LNCaP clone FGC (cell line): ENCODE data around the gene CMSS1.

Source experiments
- DNase-seq: peaks from one replicate; pipeline ENCODE4 v3.0.0-alpha.2; 2011; ENCODE audit warnings: low read depth
- H3K4me3 ChIP-seq: 2 replicates; pipeline ENCODE4 v1.5.1; 2011; ENCODE audit warnings: mild to moderate bottlenecking, low read depth, low read length, control low read depth
- CTCF ChIP-seq: IDR thresholded peaks from 2 replicates; pipeline ENCODE4 v1.5.1; 2012; ENCODE audit warnings: mild to moderate bottlenecking; ENCODE audit not compliant: control insufficient read depth, insufficient read depth; ENCODE audit errors: extremely low read depth

CMSS1 gene

GRCh38 chr3:100123112-100123511, 305.4 kb downstream of the CMSS1 start:
- no peak overlapping the region for H3K4me3 ChIP-seq
- TF ChIP-seq CTCF = no peak
- DNase-seq = no peak

GRCh38 chr3:100124201-100124761, 306.6 kb downstream of the CMSS1 start:
- H3K4me3 ChIP-seq = no peak overlapping the region
- no peak for DNase-seq
- TF ChIP-seq CTCF = no peak

GRCh38 chr3:100125161-100125938, 307.7 kb downstream of the CMSS1 start:
- no peak for DNase-seq
- TF ChIP-seq CTCF = no peak
- H3K4me3 ChIP-seq = no peak overlapping the region

GRCh38 chr3:100127792-100128191, 310.1 kb downstream of the CMSS1 start:
- no peak for TF ChIP-seq CTCF
- no peak overlapping the region for H3K4me3 ChIP-seq
- DNase-seq = no peak

- H3K4me3 ChIP-seq = no peak overlapping the region
- no peak for DNase-seq
- TF ChIP-seq CTCF = no peak
These were observed 310.9 kb downstream of the CMSS1 start for GRCh38 chr3:100128565-100128964.

GRCh38 chr3:100129941-100130340, 312.3 kb downstream of the CMSS1 start:
- H3K4me3 ChIP-seq = no peak overlapping the region
- TF ChIP-seq CTCF = no peak
- DNase-seq = no peak
